ENCODE results near the gene RAD21L1. TPM values are rescaled to one million over a fixed set of nuclear protein-coding genes. Genes with fewer than 3 reads are reported as not detected.

RAD21L1 gene
- total RNA-seq (under 1 TPM in 1 of 2 experiments, not detected in 1; 0.49 TPM), polyA plus RNA-seq (not detected), total RNA-seq (0 to 0.52 (median 0.12) reads per million in 6 experiments)

DNA sequence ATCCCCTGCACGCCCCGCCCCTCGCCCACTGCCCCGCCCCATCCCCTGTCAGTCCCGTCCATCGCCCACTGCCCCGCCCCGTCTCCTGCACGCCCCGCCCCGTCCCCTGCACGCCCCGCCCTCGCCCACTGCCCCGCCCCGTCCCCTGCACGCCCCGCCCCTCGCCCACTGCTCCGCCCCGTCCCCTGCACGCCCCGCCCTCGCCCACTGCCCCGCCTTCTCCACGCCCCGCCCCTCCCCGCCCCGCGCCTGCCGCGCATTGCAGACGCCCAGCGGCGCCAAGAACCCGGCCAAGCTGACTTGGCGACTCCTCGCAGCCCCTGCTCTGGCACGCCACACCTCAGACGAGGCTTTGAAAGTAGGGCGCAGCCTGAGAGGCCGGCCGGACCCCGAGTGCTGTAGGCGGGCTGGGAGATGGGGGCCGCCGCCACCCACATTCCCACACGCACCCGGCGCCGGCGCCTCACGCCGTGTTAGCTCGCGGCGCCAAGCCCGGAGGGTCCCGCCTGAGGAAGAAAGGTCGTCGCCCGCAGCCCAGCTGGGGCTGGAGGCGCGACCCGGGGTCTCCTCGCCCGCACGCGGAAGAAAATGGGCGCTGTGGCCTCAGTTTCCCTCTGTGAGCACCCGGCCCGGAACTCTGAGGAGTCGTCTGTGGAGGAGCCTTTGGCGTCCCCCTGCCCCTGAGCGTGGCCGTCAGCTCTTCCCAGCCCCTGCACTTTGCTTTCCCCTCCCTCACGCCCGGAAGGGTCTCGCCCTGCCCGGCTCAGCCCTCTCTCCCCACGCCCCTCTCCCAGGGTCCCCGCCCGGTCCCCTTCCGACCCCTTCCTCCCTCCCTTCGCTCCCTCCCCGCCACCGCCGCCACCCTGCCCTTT lies at the start of gene RAD21L1:
TSS of gene RAD21L1 (plus strand) at position 262 of the 872 bp plus-strand sequence. CDS start 2,410 bp downstream, outside the sequence.
- H3K27ac Mint-ChIP-seq = peak within 1 kb of the TSS in 9 of 10 donors; percentile 57 to 89 (median 65)
- POLR2A ChIA-PET = interaction anchor here (0.8 to 1.7 kb wide), 6 partner anchors 9 to 240 kb away, joined by 3 to 5 read pairs (median 4); partner anchors contain the start of genes PSMF1 and SNPH
- H3K4me3 Mint-ChIP-seq = peak within 1 kb of the TSS; percentile 76 to 92 (median 89)
- ATAC-seq = peak; percentile 76 to 78
- peak; percentile 55 to 89 (median 74) for DNase-seq
- no peaks in the 10 kb centered on the region for H3K36me3 Mint-ChIP-seq
- H3K27me3 Mint-ChIP-seq = peaks cover 4 to 21% (median 6%) of the 10 kb centered on the region in 5 donors
- H3K4me1 Mint-ChIP-seq = peaks cover 8 to 16% (median 12%) of the 10 kb centered on the region in 4 donors
- peaks cover 0 to 11% (median 3%) of the 10 kb centered on the region in 9 donors for H3K9me3 Mint-ChIP-seq

DNA sequence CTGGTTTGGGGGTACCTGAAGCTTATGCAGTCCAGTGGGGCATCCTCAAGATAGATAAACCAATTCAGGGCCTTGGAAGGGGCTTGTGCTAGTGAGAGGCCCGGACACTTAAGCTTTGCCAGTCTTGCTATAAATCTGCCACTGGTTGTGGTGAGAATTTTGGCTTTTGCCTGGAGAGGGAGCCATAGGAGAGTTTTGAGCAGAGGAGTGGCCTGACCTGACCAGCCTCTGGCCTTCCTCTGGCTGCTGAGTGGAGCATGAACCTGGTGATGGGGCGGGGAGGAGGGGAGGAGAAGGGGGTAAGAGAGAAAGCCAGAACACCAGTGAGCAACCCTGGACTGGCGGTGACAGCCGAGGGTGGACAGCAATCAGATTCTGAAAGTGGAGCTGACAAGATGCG lies 48.2 kb upstream of the RAD21L1 start:
- Mint-ChIP-seq H3K27ac (no peak overlapping the region), H3K4me1 (peaks cover 0 to 2% (median 0%) of the 10 kb centered on the region in 4 donors), H3K4me3 (no peak overlapping the region), H3K36me3 (peaks cover 4 to 41% (median 9%) of the 10 kb centered on the region in 3 donors), H3K9me3 (no peaks in the 10 kb centered on the region), H3K27me3 (peaks cover 0 to 4% (median 0%) of the 10 kb centered on the region in 5 donors)
- ATAC-seq = no peak
- DNase-seq = no peak
- POLR2A ChIA-PET = no interaction called here

DNA sequence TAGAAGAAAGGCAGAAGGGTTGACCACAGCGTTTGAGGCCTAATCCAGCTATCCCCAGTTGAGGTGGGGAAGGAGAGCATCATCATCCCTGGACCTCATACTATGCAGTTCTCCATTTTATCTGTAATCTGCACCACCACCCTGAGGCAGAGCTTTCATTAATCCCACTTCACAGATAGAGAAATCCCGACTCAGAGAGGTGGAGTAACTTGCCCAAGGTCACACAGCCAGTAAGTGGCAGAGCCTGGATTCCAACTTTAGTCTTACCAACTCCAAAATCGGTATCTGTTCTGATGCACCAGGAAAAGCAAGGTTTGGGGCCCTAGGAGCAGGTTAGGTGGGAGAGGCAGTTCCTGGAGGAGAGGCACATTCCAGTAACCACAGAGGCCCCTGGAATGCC lies 47.7 kb upstream of the RAD21L1 start:
- Mint-ChIP-seq H3K27me3 (peaks cover 0 to 4% (median 3%) of the 10 kb centered on the region in 5 donors), H3K9me3 (no peaks in the 10 kb centered on the region), H3K36me3 (peaks cover 4 to 40% (median 9%) of the 10 kb centered on the region in 3 donors), H3K4me1 (peaks cover 0 to 2% (median 0%) of the 10 kb centered on the region in 4 donors), H3K4me3 (no peak overlapping the region), H3K27ac (no peak overlapping the region)
- ATAC-seq (no peak), DNase-seq (no peak)
- POLR2A ChIA-PET = no interaction called here

DNA sequence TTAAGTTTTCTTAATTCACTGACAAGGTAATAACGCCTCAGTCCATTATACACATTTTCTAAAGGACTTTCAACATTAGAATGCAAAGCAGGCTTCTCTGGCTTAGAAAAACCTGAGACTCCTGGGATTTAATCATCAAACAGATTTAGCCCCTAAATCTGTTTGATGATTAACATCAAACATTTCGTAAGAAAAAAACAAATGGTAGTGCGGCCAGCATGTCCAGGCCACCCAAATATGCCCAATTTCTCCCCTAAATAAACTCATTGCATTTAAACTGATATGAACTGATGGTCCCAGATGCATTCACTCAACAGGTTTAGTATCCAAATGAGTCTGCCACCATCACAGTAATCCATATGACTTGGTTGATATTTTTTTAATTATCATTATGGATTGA lies 47.2 kb upstream of the RAD21L1 start:
- H3K36me3 Mint-ChIP-seq = peaks cover 4 to 35% (median 7%) of the 10 kb centered on the region in 3 donors
- H3K4me3 Mint-ChIP-seq = no peak overlapping the region
- H3K27ac Mint-ChIP-seq = no peak overlapping the region
- ATAC-seq (no peak), DNase-seq (no peak)
- H3K9me3 Mint-ChIP-seq = no peaks in the 10 kb centered on the region
- H3K4me1 Mint-ChIP-seq = peaks cover 0 to 2% (median 0%) of the 10 kb centered on the region in 4 donors
- POLR2A ChIA-PET = no interaction called here
- peaks cover 4 to 8% (median 8%) of the 10 kb centered on the region in 5 donors for H3K27me3 Mint-ChIP-seq

DNA sequence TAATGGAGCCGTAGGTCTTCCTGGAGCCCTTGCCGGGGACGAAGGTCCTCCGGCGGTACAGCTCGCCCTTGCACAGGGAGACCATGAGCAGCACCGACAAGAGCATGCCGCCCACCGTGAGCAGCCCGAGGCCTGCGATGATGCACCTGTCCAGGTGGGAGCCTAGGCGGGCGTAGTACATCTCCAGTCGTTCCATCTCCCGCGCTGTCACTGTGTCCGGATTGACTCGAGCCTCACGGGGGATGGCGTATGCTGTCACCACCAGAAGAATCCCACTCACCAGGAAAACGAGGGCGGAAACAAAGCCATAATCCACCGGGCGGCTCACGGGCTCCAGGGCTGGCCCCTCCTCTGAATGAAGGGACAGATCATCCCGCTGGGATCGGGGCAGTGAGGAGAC lies 44.9 kb upstream of the RAD21L1 start:
- Mint-ChIP-seq H3K27ac (no peak overlapping the region), H3K4me1 (peaks cover 7 to 11% (median 9%) of the 10 kb centered on the region in 4 donors), H3K36me3 (peaks cover 0 to 18% (median 0%) of the 10 kb centered on the region in 3 donors), H3K9me3 (no peaks in the 10 kb centered on the region), H3K4me3 (no peak overlapping the region), H3K27me3 (peaks cover 15 to 22% (median 21%) of the 10 kb centered on the region in 5 donors)
- DNase-seq = no peak
- POLR2A ChIA-PET = no interaction called here
- no peak for ATAC-seq

DNA sequence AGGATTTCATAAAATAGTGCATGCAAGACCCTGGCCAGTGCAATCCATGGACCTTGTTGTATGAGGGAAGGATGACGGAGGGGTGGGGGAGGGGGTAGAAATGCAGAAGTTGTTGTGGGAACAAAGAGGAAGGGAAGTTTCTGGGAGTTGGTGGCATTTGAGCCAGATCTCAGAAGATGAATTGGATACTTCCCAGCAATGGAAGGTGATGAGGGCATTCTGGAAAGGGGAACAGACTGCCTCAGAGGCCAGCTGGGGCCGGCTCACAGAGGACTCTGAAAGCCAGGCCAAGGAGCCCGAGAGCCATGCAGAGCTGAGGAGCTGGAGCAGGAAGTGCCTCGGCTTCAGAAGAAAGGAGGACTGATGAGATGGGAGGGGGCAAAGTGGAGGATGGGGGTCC lies 43.7 kb upstream of the RAD21L1 start:
- Mint-ChIP-seq H3K27me3 (peaks cover 18 to 26% (median 24%) of the 10 kb centered on the region in 5 donors), H3K4me1 (peaks cover 9 to 14% (median 13%) of the 10 kb centered on the region in 4 donors), H3K36me3 (peaks cover 0 to 12% (median 0%) of the 10 kb centered on the region in 3 donors), H3K4me3 (peak overlapping the region in 1 of 10 donors; percentile 2), H3K9me3 (no peaks in the 10 kb centered on the region), H3K27ac (no peak overlapping the region)
- ATAC-seq (no peak), DNase-seq (no peak)
- POLR2A ChIA-PET = no interaction called here

DNA sequence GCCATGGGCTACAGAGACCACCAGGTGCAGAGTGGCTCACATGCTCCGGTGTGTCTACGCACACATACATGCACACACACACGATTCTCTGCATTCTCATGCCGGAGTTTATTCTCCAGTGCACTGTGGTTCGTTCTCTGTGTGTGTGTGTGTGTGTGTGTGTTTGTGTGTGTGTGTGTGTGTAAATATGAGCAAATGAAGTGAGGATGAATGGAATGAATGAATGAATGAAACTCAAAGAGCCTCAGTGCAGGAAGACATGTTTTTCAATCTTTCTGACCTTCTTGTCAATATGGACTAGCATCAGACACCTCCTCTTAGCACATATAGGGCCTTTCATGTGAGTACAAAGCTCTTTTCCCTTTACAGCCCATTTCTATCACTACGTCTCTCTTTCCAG lies 42.7 kb upstream of the RAD21L1 start:
- POLR2A ChIA-PET = no interaction called here
- DNase-seq (no peak), ATAC-seq (no peak)
- H3K9me3 Mint-ChIP-seq = no peaks in the 10 kb centered on the region
- H3K36me3 Mint-ChIP-seq = peaks cover 0 to 5% (median 0%) of the 10 kb centered on the region in 3 donors
- H3K27me3 Mint-ChIP-seq = peaks cover 18 to 26% (median 24%) of the 10 kb centered on the region in 5 donors
- peak overlapping the region in 4 of 10 donors; percentile 1 to 78 (median 31) for H3K4me3 Mint-ChIP-seq
- peaks cover 9 to 14% (median 13%) of the 10 kb centered on the region in 4 donors for H3K4me1 Mint-ChIP-seq
- H3K27ac Mint-ChIP-seq = no peak overlapping the region

DNA sequence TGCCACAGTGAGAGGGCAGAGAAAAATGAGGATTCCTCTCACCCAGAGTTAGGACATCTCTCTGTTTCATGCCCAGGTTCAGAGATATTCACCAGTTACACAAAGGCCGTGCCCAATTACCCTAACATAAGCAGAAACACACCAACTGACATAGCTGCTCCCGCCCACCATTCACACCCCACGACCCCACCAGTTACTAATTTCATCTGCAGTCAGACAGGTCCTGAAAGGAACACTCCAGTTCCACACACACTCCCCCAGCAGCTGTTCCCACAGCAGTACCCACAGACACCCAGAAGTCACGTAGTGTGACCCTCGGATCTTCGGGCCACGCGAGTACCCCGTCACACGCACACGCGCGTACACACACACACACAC lies 41.6 kb upstream of the RAD21L1 start:
- Mint-ChIP-seq H3K27me3 (peaks cover 18 to 26% (median 24%) of the 10 kb centered on the region in 5 donors), H3K4me1 (peaks cover 9 to 14% (median 13%) of the 10 kb centered on the region in 4 donors), H3K9me3 (no peaks in the 10 kb centered on the region), H3K36me3 (peaks cover 0 to 5% (median 0%) of the 10 kb centered on the region in 3 donors), H3K27ac (peak overlapping the region in 1 of 10 donors; percentile 19), H3K4me3 (peak overlapping the region; percentile 57 to 89 (median 76))
- DNase-seq (no peak), ATAC-seq (no peak)
- POLR2A ChIA-PET = interaction anchor here (0.6 kb wide), 1 partner anchor 593 kb away, joined by 3 read pairs; no protein-coding TSS in a partner anchor

DNA sequence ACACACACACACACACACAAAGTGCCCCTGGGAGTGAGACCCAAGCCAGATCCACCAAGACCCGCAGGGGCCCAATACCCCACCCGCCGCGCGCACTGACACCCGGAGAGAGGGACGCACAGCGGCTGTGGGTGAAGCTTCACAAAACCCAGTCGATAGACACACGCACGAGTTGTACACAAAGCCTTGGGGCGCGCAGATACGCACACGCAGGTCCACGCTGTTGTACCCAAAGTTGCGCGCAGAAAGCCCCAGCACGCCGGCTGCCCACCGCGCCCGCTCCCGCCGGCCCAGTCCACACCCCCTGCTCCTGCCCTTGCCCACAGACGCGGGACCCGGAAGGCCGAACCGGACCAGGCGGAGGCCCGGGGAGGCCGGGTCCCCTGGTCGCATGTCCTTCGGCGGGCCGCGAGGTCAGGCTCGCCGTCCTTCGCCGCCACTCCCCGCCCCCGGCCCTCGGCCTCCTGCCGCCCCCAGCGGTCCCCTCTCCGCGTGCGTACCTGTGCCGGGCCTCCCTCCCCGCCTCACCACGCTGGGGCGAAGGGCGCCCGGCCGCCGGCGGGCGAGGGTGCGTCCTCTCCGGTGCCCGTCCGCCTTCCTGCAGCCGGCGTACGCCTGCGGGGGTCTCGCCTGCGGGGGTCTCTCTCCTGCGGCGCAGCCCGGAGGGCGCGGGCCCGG lies 41.1 kb upstream of the RAD21L1 start, which contains the start of gene TMEM74B:
TSS of gene TMEM74B (minus strand) at position 344 of the 678 bp plus-strand sequence. CDS start 1,180 bp downstream, outside the sequence.
- peak in 1 of 10 donors; percentile 7 for DNase-seq
- no peaks in the 10 kb centered on the region for H3K9me3 Mint-ChIP-seq
- peak within 1 kb of the TSS in 2 of 10 donors; percentile 19 to 62 for H3K27ac Mint-ChIP-seq
- H3K4me1 Mint-ChIP-seq = peaks cover 9 to 14% (median 13%) of the 10 kb centered on the region in 4 donors
- POLR2A ChIA-PET = interaction anchor here (0.6 kb wide), 1 partner anchor 592 kb away, joined by 3 read pairs; no protein-coding TSS in a partner anchor
- H3K36me3 Mint-ChIP-seq = peaks cover 0 to 5% (median 0%) of the 10 kb centered on the region in 3 donors
- H3K27me3 Mint-ChIP-seq = peaks cover 20 to 30% (median 26%) of the 10 kb centered on the region in 5 donors
- peak; percentile 34 for ATAC-seq
- H3K4me3 Mint-ChIP-seq = peak within 1 kb of the TSS; percentile 57 to 89 (median 77)

DNA sequence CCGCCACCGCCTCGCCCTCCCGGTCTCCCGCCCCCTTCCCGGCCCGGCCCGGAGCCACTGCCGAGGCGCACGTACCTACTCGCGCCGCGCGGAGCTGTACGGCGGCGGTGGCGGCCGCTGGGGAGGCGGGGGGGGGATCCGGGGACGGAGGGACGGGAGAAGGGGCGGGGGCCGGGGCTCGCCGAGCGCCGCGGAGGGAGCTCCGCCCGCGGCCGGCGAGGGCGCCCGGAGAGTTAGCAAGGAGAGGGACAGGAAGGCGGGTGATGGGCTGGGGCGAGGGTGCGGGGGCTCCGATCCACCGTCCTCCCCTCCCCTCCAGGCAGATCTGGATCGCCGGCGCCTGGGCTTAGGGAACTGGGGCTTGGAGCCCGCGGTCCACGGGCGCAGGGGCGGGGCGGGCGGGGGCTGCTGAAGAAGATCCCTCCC lies 40.5 kb upstream of the RAD21L1 start:
- no peak for DNase-seq
- Mint-ChIP-seq H3K4me1 (peaks cover 9 to 14% (median 13%) of the 10 kb centered on the region in 4 donors), H3K27me3 (peaks cover 21 to 30% (median 26%) of the 10 kb centered on the region in 5 donors), H3K9me3 (no peaks in the 10 kb centered on the region), H3K27ac (no peak overlapping the region), H3K36me3 (peaks cover 0 to 5% (median 0%) of the 10 kb centered on the region in 3 donors), H3K4me3 (peak overlapping the region in 2 of 10 donors; percentile 39 to 76)
- POLR2A ChIA-PET = no interaction called here
- ATAC-seq = peak; percentile 43 to 48

DNA sequence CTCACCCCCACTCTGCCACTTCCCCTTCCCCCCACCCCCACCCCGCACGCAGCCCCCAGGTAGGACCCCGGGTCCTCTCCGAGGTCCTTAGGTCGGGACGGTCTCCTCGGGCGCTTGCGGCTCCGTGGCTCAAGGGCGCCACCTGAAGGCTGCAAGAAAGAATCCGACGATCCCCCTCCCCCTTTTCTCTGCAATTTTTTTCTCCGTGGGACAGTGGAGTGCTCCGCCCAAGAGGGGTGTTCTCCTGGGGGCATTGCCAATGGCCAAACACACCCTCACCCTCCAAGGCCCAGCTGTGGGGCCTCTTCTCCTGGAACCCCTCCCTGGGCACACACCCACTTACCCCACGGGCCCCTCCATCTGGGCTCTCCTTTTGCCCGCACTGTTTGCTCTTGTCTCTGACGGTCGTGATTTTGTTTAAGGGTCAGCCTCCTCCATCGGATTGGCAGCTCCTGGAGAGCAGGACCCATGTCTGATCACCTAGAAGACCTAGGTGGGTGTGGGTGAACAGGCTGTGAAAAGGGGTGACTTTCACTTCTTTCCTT lies 40.0 kb upstream of the RAD21L1 start:
- POLR2A ChIA-PET = no interaction called here
- peak overlapping the region in 1 of 10 donors; percentile 62 for H3K27ac Mint-ChIP-seq
- no peaks in the 10 kb centered on the region for H3K9me3 Mint-ChIP-seq

More for the DNA sequence above, 40.0 kb upstream of the RAD21L1 start:
- peaks cover 9 to 14% (median 13%) of the 10 kb centered on the region in 4 donors for H3K4me1 Mint-ChIP-seq
- peak overlapping the region in 9 of 10 donors; percentile 62 to 80 (median 74) for H3K4me3 Mint-ChIP-seq
- peaks cover 0 to 5% (median 0%) of the 10 kb centered on the region in 3 donors for H3K36me3 Mint-ChIP-seq
- ATAC-seq (peak; percentile 75), DNase-seq (peak in 8 of 10 donors; percentile 11 to 45 (median 34))
- H3K27me3 Mint-ChIP-seq = peaks cover 21 to 30% (median 26%) of the 10 kb centered on the region in 5 donors
